GM23248 (cell line): Measurements from ENCODE around the gene TRDN.

ENCODE experiments used
- EZH2 ChIP-seq: fragments of 200-600 bp; sonication (generic); IDR thresholded peaks from 2 replicates; pipeline ENCODE4 v1.6.1; 2018; ENCODE audit warnings: antibody characterized with exemption, mild to moderate bottlenecking; ENCODE audit not compliant: insufficient read depth, poor library complexity, severe bottlenecking
- EZH2phosphoT487 ChIP-seq: fragments of 200-600 bp; sonication (generic); IDR thresholded peaks from 2 replicates; pipeline ENCODE4 v1.6.1; 2018; ENCODE audit warnings: antibody characterized with exemption, moderate library complexity, mild to moderate bottlenecking, low read depth; ENCODE audit not compliant: insufficient read depth

DNA sequence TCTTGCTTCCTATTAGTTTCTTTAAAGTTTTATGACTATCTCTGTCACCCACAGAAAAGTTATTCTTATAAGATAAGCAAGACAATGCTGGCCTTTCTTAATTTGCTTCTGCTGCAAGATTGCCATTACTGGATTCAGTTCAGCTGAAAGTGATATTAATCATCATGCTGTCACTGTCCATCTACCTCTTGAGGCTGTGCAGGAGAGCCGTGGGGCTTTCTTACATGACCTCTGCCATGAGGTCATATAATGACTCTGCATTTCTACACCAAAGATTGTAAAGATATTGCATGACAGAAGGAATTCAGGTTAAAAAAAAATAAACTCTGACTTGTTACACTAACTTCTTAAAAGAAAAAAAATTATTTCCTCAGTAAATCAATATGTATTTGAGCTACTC, 106.9 kb downstream of the TRDN start:
- TF ChIP-seq EZH2 (no peak), EZH2phosphoT487 (no peak)
